NCI-H748 (cell line): ENCODE data around the gene C2orf72.

ENCODE experiments used
- DNase-seq: peaks from one replicate; lab custom pipeline; 2025; ENCODE audit not compliant: unreplicated experiment; lab: John Stamatoyannopoulos, UW

Gene C2orf72

DNA sequence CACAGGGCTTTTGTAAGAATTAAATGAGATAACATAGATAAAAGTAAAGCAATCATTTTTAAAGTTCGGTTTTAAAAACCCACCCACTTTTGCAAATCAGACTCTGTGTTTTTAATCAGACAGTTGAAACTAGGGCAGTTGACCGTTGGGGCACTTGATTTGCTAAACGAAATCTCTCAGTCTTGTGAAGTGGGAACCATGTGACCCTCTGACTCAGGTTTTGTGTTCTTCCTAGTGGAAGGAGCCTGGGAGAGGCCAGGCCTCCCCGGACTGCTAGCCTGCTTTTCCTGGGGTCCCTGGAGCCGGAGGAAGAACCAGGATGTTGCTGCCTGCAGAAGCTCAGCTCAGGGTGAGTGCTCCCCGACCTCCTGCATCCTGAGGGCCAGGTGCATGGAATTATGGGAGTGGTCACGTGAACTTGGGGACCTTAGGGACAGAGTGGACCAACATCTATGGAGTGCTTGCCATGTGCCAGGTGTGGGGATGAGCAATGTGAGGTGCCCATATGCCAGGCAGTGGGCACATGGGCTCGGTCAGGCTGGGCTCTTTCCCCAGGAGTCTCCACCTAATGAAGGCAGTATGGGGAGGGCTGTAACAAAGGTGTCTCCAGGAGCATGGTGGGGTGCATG is 3.9 kb downstream of the C2orf72 start:
- DNase-seq: no peak

DNA sequence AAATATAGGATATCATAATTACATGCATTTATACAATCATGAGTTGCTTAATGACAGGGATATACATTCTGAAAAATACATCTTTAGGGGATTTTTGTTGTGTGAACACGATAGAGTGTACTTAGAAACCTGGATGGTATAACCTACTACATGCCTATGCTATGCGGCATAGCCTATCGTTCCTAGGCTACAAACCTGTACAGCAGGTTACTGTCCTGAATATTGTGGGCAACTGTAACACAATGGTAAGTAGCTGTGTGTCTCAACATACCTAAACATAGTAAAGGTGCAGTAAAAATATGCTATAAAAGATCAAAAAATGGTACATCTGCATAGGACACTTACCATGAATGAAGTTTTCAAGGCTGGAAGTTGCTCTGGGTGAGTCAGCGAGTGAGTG is 6.5 kb downstream of the C2orf72 start:
- DNase-seq: no peak

DNA sequence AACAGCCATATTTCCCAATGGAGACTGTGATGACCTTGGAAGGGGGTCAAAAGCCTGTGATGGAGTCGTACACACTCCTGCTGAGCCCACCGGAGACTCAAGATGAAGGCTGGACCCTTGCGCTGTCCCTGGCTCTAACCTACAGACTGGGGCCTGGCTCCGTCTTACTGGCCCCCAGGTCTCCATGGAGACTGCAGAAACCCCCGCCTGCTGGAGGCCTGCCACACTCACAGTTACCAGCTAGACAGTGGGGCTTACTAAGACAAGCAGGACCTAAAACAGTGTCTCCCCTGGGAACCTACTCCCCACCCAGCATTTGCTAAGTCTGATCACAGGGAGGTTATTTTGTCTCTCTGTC is 9.6 kb downstream of the C2orf72 start:
- no peak for DNase-seq

DNA sequence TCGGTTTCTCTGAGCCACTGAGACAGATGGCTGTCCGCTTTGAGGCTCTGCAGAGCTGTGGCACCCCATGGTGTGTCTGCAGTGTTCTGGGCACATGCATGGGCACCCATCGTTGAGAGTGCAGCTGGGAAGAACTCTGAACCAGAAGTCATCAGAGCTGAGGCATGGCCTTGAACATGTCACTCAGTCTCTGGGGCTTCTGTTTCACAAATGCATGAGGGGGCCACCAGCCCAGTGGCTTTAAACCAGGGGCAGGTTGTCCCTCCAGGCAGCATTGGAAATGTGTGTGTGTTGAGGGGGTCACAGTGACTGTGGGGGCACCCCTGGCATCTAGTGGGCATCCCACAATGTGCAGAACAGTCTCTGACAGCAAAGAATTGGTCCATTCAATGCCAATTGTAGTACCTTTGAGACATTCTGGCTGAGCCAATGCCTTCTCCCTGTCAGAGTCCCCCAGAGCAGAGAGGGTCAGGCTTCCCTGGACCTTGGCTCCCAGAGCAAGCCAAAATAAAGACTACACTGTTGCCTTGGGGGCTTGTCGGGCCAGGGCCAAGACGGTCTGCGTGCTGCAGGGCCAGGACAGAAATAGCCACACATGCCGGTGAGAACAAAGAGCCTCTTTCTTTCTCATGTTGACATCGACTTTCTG is 10.1 kb downstream of the C2orf72 start:
- DNase-seq: no peak

DNA sequence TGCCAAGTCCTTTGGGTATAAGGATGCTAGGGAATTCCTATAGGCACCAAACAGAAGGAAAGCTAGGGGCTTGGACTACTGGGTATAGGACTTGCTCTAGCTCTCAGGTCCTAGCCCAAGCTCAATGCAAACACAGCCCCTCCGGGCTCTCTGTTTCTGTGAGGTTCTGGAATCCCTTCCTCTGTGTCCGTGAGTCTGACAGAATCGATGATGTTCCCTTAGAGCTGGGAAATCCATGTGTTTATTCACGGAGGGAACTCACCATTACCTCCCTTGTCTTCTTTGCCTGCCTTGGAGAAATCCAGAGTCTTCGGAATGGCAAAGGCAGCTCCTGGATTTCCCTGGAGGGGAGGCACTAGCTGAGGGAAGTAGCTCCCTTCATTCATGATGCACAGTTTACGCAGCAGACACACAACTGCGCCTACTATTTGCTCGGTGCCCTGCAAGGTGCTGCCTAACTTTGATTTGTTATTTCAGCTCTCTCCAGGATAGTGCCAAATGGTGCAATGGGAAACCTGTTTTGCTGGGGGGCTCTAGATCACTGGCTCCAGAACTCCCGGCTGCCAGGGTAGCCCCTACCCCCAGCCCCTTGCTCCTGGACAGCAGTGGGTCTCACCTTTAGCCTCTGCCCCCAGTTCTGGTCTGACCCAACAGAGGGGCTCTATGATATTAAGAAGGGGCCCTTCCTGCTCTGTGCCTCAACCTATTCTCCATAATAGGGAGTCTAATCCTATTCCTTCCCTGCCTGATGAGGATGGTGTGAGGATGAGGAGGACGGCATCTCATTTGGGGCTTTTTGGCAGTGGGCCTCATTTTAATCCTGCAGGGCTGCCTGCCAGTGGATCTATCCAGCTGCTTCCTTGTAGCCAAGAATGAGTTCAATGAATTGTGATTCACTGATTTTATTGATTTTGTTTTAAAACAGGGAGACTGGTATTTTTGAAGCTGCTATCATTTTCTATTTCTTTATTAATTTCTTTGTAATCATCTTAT is 10.9 kb downstream of the C2orf72 start:
- DNase-seq: no peak

DNA sequence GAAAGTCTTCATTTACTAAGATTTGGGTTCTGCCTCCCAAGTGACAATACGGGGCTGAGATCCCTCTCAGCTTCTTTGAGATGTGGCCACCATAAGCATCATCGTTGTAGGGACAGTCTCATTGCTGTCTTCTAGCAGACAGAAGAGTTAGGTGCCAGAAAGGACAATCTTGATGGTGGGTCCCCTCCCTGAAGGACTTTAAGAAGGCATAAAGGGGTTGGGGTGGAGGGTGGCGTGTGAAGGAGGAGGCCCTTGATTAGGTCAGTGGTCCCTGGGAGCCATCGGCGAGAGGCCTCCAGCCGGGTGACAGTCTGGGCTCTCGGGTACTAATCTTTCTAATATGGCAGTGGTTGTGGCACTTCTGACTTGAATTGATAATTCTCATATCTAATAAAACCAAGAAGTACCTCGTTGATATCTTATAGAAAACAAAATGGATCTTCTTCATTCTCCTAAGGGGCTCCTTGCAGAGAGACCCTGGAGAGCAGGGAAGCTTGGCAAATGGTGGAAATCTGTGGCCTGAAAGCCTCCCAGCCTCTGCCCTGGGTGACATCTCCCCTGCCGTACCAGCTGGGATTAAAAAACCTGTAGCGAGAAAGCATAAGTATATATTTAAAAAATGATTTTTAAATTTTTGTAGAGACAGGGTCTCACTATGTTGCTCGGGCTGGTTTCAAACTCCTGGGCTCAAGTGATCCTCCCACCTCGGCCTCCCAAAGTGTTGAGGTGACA is 12.1 kb downstream of the C2orf72 start:
- no peak for DNase-seq

DNA sequence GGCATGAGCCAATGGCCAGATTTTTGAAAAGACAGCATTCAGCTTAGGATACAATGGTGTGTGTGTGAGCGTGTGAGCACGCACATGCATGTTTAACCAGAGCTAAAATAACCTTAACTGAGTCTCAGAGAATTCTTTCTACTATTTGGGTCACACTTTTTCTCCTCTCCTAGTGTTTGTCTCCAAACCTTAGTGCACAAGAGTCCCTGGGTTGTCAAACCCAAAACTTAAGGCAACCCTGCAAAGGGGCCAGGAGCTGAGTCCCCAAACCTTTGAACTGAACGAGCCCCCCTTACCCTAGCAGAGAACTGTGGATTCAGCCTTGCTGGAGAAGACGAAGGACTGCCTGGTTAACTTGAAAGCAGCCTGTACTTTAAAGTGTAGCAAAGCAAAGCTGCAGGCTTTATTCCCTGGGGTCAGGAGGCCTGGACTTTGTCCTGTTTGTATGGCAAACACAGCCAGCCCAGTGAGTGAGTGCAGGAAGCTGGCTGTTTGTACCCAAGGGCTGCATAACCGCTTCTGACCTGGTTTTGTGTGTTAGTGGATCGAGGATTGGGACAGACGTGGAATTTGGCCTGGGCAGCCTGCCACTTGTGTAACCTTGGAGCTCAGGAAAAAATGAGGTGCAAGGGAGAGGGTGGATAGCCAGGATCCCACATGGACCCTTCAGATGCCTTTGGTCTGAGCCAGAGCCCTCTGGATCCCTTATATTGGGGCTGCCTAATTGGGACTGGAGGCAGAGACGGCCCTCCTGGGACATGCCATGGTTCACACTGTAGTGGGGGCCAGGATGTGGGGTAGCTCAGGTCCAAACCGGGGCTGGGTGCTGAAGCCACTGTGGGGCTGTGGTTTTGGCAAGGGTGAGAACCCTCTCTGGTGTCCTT is 12.9 kb downstream of the C2orf72 start:
- no peak for DNase-seq

DNA sequence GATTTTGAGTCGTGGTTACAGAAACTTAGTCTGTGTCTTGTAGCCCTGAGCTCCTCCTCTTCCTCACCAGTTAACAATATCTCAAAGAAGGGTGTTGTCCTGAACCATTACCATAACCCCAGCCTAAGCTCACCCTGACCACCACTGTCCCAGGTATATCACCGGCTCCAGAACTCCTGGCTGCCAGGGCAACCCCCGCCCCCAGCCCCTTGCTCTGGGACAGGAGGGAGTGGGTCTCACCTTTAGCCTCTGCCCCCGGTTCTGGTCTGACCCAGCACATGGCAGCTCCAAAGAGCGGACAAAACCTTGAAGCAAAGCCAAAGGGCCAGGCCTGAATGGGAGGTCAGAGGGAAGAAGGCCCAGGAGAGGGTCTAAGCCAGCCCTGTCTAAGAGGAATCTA is 13.8 kb downstream of the C2orf72 start:
- no peak for DNase-seq

DNA sequence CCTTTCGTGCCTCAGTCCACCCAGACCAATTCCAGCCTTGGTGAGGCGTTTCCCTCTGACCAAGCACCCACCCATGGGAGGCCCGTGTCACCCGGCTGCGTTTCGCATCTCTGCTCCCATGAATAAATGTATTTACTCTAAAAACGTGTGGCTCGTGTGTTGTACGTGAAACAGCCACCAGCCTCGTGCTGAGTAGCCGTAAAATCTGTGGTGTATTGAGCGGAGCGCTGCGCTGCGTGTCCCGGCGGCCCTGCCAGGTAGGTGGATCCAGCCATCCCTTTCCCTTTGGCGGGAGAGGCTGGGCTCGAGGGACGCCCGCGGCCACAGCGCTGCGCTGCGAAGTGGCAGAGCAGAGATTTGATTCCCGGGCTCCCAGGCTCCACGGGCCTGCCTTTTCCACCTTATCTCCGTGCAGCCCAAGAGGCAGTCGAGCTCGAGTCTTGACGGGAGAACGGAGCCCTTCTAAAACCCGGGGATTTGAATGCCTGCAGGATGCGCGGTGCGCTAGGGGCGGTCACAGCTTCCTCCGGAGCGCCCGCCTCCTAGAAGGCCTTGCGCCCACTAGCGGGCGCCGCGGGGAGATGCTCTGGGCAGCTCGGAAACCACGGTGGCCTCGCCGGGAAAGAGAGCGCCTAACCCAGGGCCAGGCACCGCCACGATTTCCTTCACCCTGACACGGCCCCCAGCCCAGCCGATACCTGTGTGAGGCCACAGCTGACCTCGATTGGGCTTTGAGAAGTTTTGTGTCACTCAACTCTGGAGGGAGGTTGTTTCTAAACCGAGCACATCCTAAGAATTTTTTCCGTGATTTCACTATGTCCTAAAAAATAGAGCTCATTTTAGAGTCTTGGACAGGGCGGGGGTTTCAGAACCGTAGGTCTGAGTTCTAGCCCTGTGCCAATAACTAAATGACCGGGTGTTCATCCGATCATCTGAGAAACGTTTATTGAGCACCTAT is 15.4 kb downstream of the C2orf72 start:
- DNase-seq: peak; percentile 89

DNA sequence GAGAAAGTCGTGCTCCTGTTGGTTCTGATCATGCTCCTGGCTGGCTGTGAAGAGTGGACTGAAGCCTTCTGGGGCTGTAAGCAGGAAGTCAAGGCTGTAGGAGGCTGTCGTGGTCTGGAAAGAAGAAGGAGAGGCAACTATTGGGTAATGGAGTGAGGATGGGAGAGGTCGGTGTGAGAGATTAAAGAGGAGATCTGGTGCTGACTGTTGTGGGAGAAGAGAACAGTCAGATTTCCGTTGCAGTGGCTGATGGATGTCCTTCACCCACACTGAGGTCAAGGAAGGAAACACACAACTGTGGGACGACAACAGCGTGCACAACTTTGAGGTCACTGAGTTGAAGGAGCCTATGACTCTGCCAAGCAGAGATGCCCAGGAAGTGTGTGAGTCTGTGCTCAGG is 16.5 kb downstream of the C2orf72 start:
- DNase-seq: no peak

DNA sequence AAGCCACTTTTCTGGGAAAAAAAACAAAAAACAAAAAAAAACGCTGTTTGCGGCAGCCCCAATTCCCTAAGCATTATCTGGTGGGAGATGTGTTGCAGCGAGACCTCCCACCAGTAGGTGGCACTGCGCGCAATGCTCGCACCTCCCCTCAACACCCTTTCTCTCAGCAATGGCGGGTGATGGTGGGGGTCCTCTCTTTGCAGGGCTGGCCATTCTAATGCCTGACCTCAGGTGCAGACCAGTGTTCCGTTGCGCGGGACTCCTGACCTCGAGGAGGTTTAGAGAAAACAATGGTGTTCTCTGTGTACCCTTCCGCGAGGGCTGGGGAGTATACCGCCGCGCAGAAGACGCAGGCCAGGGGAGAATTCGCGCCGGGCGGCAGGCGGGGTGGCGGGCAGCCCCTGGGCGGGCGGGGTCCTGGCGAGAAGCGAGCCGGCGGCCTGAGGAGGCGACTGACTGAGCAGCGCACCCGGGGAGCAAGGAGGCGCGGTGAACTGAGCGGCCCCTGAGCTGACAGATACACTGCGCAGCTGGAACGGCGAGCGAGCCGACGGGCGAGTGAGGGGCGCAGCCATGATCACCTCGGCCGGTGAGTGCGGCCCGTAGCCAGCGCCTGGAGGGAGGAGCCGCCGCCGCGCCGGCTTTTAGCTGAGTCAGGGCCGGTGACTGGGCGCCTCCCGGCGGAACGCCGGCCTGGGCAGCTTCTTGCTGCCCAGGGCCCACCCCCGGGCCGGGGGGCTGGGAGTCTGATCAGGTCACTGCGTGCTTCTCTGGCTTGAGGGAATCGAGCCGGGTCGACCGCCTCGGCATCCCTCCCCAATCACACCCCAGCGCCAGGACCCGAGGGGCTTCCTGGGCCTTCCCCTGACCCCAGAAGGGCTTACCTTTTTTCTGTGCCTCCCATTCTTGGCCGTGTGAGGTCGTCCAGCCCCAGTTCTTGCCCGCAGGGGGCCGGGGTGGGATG is 19.4 kb downstream of the C2orf72 start, which contains the start of gene PSMD1:
Gene PSMD1 (plus strand): TSS at position 415 of the 964 bp plus-strand sequence. CDS start 159 bp downstream, at position 574.
- DNase-seq: peak; percentile 92

DNA sequence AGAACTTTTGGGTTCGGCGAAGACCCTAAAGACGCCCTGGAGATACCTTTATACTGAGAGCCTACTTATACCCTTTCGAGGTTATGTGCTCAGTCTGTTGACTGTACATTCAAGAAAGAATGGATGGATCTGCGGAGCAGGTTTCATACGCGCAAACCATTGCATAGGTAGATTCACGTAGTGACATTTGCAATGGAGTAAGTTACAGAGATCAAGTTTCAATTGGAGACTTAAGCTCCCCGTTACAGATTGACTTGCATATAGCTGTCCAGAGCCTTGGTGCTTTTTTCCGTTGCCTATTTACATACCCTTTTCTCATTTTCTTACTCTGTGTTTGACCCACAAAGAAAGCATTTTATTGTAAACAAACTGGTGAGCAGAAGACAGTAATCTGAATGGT is 20.3 kb downstream of the C2orf72 start:
- peak; percentile 19 for DNase-seq

DNA sequence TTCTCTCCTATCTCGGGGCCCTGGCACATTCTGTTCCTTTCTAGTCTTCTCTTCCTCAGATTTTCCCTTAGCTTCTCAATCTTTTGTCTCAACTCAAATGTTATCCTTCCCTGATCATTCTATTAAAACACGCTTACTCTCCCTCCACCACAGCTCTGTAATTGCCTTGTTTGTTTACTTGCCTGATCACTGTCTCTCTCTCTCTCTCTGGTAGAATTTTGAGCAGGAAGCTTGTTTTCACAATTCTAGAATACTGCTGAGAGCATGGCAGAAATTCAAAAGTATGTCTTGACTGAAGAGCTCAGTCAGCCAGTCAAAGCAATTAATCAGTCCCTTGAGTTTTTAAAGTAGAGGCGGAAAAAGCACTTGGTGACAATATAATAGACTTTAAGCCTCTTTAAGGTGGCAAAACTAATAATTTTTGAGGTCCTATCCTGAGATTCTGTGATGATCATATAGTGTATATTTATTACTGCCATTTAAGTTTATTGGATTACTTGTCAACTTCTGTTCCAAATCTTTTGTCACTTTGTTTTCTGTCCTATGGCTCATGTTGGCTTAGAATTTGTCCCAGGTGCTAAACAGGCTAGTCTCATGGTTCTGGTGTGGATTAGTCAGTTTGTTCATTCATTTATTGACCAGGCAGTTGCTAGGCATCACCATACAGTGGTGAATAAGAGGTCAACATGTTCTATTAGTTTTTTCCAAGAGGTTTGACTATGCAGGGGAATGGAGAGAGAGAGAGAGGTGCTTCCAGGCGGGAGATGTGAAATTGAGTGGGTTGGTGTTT is 21.6 kb downstream of the C2orf72 start:
- DNase-seq: no peak

DNA sequence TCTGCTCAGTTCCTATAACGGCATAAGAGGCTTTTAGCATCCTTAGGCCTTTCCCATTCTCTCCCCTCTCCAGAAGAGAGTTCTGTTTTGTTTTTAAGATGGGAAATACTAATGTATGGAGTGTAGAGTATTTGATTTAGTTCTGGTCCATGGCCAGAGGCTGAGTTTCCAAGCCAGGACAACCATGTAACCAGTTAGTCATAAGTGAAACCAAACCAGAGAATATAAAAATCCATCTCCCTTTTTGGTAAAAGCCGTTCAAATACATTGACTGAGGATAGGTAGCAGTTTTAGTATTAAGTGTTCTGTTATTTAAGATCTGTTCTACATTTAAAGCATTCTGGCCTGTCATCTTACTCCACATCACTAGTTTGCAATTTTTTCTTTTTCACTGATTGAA is 22.4 kb downstream of the C2orf72 start:
- DNase-seq: no peak

DNA sequence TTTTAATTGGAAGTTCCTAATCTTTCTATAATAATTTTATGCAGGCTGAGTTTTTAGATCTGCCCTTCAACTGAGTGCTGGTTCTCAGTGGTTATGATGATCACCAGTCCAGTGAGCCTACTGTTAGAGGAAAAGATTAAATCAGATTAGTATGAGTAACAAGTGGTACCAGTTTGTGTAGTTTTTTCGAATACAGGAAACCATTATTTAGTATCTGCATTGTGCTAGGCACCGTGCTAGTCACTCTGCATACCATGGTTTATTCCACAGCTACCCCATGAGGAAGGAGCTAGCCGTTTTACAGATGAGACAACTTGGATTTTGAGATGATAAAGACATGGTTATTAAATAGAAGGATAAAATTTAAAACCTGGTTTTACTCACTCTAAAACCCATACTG is 25.5 kb downstream of the C2orf72 start:
- no peak for DNase-seq

DNA sequence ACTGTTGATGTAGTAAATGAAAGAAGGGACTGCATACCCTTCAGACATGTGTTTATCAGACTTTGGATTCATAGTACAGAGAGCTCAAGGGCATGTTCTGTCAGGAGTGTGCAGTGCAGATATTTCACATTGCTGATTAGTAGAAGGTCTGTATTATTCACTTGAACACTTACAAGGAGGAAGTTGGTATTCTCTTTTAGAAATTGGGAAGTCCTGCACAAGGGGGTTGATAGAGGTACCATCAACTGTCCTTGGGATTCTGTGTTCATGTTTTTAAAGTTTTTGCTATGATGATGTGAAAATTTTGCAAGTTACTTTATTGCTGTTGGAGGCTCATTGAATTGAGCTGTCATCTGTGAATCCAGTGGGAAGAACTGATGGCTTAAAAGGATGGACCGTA is 26.0 kb downstream of the C2orf72 start:
- DNase-seq: no peak

DNA sequence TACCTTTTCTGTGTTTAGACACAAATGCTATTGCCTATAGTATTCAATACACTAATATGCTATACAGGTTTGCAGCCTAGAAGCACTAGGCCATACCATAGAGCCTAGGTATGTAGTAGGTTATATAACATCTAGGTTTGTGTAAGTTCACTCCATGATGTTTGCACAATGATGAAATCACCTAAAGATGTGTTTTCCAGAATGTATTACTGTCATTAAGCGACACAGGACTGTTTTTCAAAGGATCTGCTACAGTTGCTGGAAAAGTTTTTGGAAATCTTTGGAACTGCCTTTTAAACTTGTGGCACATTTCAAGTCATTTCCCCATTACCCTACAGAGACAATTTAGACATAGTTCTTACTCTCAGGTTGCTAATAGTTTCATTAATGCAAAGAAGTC is 28.6 kb downstream of the C2orf72 start:
- no peak for DNase-seq
